GM12801 (cell line): ENCODE data around the gene SEMA3E.

Experiments
- CTCF ChIP-seq: IDR thresholded peaks from one replicate; pipeline ENCODE4 v1.5.1; 2011; ENCODE audit warnings: control low read depth; ENCODE audit not compliant: insufficient read length; ENCODE audit errors: extremely low read depth

SEMA3E gene

GRCh38 chr7:83655951-83656556, 7.1 kb upstream of the SEMA3E start:
- TF ChIP-seq CTCF: no peak

GRCh38 chr7:83652481-83652880, 3.5 kb upstream of the SEMA3E start:
- TF ChIP-seq CTCF: no peak

- no peak for TF ChIP-seq CTCF
Observed at GRCh38 chr7:83649701-83650100, 762 bp upstream of the SEMA3E start.

- TF ChIP-seq CTCF: no peak
Observed at GRCh38 chr7:83646027-83646426, 2.9 kb downstream of the SEMA3E start.

GRCh38 chr7:83643739-83644138, 5.2 kb downstream of the SEMA3E start:
- TF ChIP-seq CTCF: no peak

GRCh38 chr7:83643012-83643411, 5.9 kb downstream of the SEMA3E start:
- TF ChIP-seq CTCF: no peak

GRCh38 chr7:83640731-83641537, 8.0 kb downstream of the SEMA3E start:
- TF ChIP-seq CTCF: no peak
